Right hindlimb (tissue), 1 donor: ENCODE data around the gene RABGEF1.
"Not testable (repeated sequence)": the region's sequence is repeated elsewhere in the genome, so short reads cannot be mapped to it uniquely, and the experiment has no call there.

Experiments used
- DNase-seq: peaks from one replicate; pipeline ENCODE4 v3.0.0-alpha.2; 2018

RABGEF1 gene

GRCh38 chr7:66740302-66740979 is at the start of gene RABGEF1:
Gene RABGEF1, plus strand, starts transcription at chr7:66740733. Its CDS starts 31,167 bp downstream, at chr7:66771900.
- DNase-seq, result peak; percentile 98

DNA sequence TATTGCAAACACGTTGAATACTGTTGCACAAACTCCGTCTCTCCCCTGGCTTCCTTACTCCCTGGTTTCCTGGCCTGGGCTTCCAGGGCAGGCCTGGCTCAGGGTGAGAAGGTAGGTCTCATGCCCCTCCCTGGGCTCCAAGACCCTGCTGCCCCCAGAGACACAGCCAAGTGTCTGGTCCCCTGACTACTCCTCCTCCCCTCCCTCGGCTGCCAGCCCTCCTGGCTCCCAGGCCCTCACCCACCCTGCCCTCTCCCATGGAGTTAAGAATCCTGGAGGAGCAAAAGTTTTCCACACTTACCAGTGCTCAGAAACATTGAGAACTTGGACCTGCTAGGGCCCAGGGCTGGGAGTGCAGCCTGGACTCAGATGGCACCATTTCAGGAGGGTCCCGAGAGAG is 47.2 kb upstream of the RABGEF1 start:
- no peak for DNase-seq

GRCh38 chr7:66694286-66694685 is 46.2 kb upstream of the RABGEF1 start:
- no peak for DNase-seq

GRCh38 chr7:66695417-66695816 is 45.1 kb upstream of the RABGEF1 start:
- DNase-seq, result not testable (repeated sequence)

GRCh38 chr7:66696134-66696533 is 44.4 kb upstream of the RABGEF1 start:
- DNase-seq, result not testable (repeated sequence)

DNA sequence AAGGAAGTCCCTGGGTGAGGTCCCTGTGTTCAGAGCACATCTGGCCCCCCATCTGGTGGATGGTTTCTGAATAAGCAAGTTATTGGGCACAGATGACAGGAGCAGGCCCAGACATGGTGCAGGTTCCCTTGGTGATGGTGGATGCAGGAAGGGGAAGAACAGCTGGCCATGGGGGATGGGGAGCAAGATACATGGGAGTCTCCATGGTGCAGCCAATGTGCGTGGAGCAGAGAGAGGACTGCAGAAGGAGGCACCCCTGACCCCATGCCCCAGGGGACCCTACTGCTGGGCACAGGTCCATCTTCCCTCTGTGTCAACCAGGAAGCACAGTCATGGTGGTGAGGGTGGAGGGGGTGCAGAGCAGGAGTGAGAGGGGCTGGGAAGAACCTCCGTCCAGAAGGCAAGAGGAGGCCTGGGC is 43.8 kb upstream of the RABGEF1 start:
- peak; percentile 63 for DNase-seq

DNA sequence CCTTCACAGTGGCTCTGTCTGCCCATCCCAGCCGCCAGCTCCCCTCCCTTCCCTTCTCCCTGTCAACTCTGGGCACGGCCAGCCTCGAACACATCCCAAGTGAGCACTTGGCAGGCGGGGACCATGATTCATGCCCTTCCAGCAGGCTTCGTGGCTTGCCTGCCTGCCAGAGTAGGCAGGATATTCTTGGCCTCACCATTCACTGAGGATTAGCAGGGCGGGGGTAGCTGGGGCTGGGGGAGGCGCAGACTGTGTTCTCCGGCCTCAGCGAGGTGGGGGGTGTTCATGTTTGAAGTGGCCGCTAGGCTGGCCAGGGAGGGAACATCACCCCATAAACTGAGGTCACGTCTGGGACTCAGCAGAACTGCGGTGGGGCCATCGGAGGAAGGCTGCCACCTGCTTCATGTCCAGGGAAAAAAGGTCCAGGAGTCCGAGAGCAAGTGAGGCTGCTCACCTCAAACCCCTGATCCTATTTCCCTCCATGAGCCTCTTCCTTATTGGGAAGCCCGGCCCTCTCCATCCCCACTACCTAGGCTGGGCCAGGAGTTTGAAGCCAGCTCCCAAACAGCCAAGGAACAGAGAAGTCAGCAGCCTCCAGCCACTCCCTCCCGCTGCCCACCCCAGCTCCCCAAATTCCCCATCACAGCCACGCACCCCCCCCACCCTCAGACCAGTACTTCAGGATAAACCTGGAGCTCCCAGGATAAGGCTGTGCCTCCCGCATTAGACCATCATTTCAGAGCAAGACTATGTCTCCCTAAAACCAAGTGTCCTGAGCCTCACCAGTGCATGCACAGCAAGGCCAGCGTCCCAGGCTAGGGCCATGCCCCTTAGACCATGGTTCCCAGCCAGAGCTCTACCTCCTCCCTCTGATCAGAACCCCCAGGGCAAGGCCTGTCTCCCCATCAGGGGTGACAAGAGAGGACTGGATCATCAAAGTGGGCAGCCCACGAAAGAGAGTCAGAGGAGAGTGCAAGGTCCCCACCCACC is 42.8 kb upstream of the RABGEF1 start:
- peak; percentile 77 for DNase-seq

DNA sequence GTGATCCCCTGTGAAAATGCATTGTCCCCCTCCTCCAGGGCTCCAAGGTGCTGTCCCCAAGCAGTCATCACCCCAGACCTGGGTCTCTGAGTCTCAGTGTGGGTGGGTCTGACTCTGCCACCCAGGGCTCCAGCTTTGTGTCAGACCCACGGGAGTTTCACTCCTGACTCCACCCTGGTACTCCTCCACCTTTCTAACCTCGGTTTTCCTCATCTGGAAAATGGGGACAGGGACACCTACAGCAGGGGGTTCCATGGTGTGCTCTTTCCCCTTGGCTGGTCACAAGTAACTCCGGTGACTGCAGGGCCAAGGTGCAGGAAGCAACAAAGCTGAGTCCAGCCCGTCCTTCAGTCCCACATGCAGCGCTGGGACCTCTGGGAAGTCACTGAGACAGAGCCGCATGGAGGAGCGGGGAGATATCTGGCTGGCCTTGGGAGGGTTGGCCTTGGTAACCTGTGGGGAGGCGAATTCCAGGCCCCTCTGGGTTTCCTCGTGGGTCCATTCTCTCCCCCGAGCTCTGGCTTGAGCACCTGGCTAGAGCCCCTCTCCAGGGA is 41.8 kb upstream of the RABGEF1 start:
- DNase-seq, result no peak

- peak; percentile 59 for DNase-seq
Measured at GRCh38 chr7:66699998-66700397, 40.5 kb upstream of the RABGEF1 start.

DNA sequence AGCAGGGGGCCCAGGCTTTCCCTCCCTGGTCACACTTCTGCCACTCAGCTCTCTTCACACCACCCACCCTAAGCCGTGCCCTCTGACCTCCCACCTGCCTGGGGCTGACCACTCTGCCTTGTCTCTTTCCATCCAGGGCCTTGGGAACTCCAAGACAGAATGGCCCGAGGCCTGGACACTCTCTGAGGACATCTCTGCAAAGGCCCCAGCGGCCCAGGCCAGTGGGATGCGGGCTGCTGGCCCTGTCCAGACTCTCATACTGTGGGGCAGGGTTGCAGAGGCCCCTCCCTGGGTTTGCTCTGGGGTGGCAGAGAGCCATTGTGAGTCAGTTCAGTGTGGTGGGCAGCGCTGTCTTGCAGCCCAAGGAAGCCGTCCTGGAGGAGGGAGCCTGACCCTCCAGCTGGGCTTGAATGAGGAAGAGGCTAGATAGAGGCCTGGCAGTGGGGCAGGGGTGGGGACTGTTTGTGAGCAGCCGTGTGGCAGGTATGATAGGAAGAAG is 39.9 kb upstream of the RABGEF1 start:
- DNase-seq, result no peak

DNA sequence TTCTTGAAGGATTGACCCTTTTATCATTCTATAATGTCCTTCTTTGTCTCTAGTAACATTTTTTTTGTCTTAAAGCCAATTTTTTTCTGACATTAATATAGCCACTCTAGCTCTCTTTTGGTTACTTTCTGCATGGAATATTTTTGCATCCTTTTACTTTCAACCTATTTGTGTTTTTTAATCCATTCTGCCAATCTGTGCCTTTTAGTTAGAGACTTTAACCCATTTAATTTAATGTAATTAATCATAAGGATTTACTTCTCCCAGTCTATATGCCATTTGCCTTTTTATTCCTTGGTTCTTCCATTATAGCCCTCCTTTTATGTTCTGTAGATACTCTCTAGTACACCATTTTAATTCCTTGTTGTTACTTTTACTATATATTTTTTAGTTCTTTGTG is 32.7 kb upstream of the RABGEF1 start:
- no peak for DNase-seq

DNA sequence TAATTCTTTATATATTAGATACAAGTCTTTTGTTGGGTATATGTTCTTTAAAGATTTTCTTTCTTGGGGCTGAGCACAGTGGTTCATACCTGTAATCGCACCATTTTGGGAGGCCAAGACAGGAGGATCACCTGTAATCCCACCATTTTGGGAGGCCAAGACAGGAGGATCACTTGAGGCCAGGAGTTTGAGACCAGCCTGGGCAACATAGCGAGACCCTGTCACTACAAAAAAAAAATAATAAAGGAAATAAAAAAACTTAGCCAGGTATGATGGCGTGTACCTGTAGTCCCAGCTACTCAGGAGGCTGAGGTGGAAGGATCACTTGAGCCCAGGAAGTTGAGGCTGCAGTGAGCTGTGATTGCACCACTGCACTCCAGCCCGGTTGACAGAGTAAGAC is 29.8 kb upstream of the RABGEF1 start:
- DNase-seq, result not testable (repeated sequence)

- DNase-seq, result no peak
Measured at GRCh38 chr7:66713687-66714086, 26.8 kb upstream of the RABGEF1 start.

- DNase-seq, result not testable (repeated sequence)
Measured at GRCh38 chr7:66716634-66717033, 23.9 kb upstream of the RABGEF1 start.

GRCh38 chr7:66720561-66720960 is 20.0 kb upstream of the RABGEF1 start:
- no peak for DNase-seq

DNA sequence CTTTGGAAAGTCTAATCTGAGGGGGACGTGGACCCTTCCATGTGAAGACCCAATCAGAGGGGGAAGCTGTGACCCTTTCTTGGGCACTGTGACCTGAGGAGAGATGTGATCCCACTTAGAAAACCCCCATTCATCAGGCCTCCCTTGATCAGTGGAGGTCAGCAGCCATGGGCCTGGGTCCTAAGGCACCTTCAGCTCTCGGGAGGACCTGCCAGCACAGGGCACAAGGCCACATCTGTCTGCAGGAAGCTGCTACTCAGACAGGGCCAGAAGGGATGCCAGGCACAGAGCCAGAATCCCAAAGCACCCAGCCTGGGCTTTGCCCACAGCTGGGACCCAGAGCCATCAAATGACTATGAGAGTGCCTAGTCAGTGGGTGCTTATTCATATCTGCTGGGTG is 14.7 kb upstream of the RABGEF1 start:
- DNase-seq, result no peak

GRCh38 chr7:66727058-66727457 is 13.5 kb upstream of the RABGEF1 start:
- no peak for DNase-seq

- DNase-seq, result no peak
Measured at GRCh38 chr7:66728571-66728970, 12.0 kb upstream of the RABGEF1 start.

DNA sequence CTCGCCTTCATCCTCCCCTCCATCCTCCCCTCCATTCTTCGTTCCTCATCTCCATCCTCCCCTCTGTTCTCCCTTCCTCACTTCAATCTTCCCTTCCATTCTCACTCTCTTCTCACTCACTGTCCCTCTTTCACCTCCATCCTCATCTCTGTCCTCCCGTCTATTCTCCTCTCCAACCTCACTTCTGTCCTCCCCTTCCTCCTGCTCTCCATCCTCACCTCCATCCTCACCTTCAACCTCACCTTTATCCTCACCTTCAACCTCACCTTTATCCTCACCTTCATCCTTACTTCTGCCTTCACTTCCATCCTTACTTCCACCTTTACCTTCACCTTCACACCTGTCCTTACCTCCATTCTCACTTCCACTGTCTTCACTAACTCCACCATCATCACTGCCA is 11.3 kb upstream of the RABGEF1 start:
- DNase-seq, result no peak

- DNase-seq, result no peak
Measured at GRCh38 chr7:66731986-66732385, 8.5 kb upstream of the RABGEF1 start.

DNA sequence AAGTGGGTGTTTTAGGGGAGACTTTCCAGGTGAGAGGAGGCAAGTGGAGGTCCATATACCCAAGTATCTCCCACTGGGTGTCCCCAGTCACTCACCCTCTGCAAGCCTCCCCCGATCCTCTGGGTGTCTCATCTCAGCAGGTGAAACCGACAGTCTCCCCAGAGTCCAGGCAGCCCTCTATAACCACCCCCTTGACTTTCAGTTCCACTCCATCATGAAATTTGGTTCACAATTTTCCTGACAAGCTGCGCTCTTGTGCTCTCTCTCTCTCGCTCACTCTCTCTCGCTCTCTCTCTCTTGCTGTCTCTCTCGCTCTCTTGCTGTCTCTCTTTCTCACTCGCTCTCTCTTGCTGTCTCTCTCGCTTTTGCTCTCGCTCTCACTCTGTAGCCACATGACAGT is 8.1 kb upstream of the RABGEF1 start:
- DNase-seq, result no peak

GRCh38 chr7:66734006-66734405 is 6.5 kb upstream of the RABGEF1 start:
- no peak for DNase-seq

GRCh38 chr7:66735154-66735553 is 5.4 kb upstream of the RABGEF1 start:
- no peak for DNase-seq
